HG03521 (cell line): Measurements from ENCODE around the gene LBX1.

ENCODE experiments used
- ATAC-seq: cut with Tn5 transposase; IDR thresholded peaks from one replicate; pipeline ENCODE4 v1.9.1; 2021; ENCODE audit warnings: mild to moderate bottlenecking, moderate library complexity; ENCODE audit not compliant: unreplicated experiment

LBX1 gene

DNA sequence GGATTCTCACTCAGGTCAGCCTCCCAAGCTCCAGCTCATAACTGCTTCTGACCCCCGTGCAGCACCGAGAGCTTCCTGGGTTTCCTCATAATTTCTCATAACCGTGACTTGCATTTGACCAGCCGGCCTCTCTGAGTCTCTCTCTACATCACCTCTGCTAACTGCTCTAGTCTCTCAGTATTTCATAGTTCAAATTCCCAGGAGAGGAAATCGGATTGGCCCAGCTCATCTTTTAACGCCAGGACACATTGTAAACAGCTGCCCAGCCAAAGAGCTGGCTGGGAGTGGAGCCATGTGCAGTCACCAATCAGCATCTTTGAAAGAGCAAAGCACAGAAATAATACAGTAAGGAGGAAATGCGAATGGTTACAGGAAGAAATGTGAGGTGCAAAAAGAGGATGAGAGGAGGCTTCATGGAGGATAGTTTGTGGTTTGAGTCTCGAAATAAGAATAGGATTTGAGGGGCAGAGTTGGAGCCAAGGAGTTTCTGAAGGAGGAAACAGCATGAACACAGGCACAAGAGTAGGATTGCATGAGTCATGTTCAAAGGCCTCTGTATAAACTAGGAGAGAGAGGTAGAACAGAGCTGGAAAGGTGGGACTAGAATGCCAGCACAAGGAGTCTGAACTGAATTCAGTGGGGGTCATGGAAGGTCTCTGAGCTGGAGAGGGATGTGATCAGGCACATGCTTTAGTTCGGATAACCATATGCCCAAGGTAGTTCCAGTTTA is 15.2 kb upstream of the LBX1 start:
- no peak for ATAC-seq

DNA sequence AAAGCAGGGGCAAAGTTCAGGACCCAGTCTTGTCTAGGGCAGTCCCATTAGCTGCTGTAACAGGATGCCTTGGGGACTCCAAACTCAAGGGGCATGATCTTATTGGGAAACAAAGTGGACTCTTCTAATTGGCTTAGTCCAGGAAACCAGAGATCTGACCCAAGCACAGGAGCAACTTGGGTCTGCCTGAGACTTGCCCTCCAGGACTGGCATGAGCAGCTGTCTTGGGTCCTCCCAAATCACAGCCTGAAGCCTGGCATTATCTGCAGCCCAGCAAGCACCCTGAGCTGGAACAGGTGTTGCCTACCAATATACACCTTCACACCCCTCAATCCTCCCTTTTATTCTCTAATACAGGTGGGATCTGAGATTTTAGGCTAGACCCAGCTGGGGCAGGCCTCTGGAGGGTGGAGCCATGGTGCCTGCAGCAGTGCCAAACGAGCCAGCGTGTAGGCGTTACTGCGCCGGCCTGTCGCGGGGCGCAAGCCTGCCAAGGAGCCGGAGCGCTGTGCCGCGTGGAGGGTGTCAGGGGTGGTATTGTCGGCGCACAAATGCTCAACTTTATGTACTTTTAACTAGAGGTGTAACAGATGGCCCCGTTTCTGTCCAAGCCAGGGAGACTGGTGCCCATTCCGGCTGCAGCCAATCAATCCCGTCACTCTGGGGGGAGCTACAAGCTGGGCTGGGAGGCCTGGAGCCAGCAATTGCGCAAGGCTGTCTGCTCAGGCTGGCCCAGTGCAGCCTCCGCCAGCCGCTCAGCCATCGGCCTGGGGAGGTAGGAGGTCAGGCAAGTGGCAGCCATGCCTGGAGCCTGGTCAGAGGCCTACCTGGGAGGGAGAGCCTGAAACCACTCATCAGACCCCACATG is 12.8 kb upstream of the LBX1 start:
- ATAC-seq = no peak

DNA sequence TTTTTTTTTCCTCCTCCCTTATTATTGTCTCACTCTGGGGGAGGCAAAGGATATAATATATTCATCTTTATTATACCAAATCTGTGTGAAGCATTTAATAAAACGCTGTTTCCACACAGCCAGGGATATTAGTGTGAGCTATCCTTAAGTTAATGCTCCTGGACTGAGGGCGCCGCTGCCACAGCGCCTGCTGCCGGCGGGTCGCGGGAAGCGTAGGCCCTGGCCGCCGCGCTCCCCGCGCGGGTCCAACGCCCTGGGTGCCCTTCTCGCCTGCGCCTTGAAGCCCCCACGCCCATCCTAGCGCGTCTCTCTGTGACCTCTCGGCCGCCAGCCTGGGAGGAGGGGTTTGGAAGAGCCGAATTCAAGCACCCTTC is 9.5 kb upstream of the LBX1 start:
- no peak for ATAC-seq

DNA sequence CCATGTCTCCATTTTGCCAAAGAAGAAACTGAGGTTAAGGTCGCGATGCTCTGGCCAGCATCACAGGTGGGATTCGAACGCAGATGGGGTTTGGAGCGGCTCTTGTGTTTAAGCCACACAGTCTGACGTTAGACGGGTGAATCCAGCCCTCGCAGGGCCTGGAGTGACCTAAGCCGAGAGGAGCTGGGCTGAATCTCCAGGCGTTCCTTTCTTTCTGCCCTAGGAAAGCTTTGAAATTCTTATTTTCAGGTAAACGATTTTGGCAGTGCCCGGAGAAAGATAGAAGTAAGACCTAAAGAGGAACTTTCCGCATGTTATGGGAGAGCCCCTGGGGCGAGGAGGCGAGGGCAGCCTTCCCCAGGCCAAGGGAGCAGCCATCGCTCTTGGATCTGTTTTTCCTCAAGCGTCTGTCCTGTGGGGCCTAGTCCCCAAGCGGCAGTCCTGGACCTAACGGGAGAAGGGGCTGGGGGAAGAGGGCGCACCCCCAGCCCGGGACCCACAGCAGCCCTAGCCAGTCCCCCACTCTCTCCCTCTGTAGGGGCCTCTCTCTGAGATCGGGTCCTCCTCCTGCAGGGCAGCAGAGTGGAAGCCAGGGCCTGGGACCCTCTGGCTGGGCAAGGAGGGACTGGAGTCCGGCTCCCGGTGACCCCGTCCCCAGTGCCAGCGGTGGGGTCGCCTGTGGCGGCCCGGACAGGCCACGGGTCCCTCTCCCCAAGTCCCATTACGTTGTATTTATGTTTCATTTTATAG is 8.9 kb upstream of the LBX1 start:
- ATAC-seq = no peak

DNA sequence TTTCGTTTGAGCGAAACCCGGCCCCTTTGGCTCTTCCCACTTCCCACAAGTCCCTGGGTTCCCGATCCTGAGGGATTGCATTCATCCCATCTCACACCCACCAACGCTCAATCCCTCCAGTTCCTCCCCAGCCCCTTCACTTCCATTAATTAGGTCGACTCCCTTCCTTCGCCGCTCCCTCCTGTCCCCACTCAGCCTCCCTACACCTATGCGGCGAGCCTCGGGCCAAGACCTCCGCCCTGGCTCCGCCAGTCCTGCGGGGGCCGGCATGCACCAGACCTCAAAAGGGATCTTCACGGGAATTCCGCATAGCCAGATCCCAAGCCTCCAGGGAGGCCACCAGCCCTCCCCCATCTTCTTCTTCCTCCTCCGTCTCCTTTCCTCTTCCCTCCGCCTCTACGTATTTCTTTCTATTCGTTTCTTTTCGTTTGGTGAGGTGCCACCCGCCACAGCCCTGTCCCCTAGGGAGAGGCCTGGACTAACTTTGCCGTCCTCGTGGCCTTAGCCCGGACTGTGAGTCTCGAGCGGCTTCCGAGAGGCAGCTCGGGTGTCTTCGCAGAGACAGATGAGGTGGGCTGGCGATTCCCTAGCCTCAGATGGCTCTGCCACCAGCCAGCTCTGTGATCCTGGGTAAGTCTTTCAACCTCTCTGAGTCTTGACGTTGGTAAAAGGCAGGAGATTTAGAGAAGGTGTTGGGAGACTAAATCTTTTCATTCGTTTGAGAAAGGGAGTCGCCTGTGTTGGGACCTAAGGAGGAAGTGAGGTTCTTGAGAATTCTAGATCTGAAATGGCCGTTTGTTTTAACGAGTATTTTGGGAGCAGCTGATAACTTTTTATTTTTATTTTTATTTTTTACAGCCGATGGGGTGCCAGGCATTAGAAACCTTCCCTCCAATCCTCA is 8.1 kb upstream of the LBX1 start:
- no peak for ATAC-seq

DNA sequence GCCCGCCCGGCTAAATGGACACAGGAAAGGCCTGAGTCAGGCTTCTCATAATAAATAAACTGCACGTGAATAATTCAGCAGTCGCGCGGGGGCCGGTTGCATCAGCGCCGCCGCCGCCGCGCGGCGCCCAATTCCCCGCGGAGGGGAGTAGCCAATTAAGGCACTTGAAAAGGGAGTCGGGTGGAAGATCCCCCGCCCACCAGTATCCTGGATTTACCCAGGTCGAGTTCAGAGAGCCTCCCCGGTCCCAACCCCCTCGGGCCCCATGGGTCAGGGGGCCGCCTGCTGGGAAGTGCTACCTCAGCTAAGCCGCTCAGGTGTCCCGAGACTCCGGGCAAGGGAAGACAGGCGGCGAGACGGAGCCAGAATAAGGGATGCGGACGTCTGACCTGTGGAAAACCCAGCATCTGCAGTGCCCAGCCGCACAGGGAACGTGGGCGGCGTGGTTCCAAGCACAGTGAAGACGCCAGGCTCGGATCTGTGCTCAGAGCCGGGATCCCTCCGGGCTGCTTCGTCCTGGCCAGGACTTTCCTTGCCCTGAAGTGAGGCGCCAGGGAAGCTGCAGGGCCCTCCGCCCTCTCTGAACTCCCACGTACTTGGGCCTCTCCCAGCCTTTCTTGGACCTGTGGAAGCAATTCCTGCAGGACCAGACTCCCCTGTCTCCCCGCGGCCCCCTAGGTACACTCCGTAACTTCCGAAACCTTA is 7.3 kb upstream of the LBX1 start:
- ATAC-seq = no peak

DNA sequence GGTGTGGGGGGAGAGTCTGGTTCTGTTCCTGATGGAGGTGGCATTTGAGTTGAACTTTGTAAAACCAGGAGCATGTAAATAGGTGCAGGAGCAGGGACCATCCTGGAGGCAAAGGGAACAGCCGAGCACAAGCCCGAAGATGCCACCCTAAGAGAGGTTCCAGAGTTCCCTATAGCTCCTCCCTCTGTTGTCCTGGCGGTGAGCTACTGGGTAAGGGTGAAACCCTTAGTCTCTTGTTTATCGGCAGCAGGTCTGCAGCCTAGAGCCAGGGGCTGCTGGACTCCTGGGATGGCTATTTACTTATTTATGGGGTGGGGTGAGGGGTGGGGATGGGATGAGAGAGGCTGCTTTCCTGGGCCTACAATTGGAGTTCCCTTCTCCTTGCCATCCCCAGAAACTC is 6.5 kb upstream of the LBX1 start:
- no peak for ATAC-seq

DNA sequence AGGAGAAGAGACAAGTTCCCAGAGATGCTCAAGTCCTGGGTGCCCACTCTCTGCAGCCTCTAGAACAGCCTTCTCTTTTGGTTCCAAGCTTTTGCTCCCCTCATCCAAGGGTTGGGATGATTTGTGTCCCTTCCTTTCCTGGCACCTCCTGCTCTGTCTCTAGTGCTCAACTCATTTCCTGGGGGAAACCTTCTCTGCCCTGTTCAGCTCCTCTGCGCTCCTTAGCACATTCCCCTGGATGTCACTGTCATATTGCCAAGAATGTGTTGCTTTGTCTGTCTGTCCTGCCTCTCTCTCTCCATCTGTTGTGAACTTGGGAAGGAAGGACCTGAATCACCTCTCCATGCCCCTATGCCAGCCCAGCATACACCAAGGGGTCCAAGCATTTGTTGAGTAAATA is 5.1 kb upstream of the LBX1 start:
- ATAC-seq = no peak

DNA sequence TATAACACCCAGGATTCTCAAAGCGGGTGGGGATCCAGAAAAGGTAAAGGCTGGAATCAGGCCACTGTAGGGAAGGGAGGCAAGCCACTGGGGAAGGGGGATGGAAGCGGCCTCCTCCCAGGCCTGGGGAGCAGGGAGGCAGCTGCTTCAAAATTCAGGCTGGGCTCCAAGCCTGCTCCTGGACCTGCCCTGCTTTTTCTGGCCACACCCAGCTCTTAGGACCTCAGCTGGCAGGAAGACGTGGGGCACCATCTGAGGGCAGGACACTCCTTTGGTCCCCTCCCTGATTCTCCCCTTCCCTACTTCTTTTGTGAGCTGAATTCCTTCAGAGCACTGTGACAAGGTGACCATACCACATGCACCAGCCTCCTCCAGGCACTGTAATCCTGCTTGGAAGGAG is 4.6 kb upstream of the LBX1 start:
- ATAC-seq = no peak

DNA sequence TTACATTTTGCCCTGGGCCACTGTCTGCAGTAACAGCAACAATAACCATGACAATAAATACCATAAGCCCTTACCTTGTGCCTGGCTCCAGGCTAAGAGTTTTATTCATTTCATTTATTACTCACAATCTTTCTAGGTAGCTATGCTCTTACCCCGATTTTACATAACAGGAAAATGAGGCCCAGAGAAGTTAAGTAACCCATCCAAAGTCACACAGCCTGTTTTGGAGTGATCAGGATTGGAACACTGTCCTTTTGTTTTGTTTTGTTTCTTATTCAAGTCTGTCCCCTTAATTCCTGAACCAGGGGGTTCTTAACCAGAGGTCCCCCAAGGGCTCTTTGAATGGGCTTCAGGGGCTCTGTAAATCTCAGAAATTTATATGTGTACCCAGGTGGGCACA is 4.2 kb upstream of the LBX1 start:
- no peak for ATAC-seq

DNA sequence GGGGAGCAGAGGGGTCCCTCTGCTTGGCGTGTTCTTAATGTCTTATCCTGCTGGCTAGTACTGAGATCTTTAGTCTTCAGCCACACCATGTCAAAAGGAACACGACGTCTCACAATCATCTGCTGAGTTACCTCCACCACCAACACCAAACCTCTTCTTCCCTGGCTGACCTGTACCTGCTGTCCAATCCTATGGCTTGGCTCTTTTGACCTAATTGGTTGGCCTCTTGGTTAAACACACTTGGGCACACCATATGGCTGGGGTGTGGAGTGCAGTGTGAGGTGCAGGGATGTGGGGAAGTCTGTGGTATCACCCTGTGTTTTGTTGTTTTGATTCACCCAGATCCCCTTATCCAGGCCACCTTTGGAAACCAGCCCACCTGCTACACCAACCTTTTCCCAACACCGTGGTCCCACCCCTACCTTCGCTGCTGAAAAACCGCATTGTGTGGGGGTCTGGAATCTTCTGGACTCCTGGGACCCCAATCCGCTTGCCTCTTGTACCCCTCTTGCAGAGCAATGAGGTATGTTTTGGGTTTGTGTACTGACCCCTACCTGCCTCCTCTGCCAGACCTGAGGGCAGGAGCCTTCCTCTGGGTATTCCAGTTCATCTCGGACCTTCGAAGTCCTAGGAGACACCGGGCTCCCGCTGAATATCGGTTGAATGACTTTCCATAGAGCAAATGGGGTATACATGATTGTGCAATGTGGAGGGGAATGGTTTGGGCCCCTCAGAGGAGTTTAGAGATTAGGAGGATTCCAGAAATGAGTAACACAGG is 2.8 kb upstream of the LBX1 start:
- no peak for ATAC-seq

DNA sequence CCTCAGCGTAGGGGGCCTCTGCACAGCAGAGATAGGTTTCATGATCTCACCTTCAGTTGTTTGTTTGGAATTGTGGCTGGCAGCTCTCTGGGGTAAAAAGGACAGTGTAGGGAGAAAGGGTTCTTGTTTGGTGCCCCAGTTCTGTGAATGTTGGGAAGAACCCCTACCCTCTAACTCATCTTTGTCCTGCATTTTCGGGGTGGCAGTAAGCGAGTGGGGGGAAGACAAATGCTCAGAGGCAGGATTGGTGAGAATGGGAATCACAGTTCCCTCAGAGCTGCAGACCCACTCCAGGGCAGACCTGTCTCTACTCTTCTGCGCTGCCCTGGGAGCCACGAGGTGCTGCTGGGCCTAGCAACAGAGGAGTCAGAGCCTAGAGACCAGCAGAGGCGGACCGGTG is 1.8 kb upstream of the LBX1 start:
- no peak for ATAC-seq

DNA sequence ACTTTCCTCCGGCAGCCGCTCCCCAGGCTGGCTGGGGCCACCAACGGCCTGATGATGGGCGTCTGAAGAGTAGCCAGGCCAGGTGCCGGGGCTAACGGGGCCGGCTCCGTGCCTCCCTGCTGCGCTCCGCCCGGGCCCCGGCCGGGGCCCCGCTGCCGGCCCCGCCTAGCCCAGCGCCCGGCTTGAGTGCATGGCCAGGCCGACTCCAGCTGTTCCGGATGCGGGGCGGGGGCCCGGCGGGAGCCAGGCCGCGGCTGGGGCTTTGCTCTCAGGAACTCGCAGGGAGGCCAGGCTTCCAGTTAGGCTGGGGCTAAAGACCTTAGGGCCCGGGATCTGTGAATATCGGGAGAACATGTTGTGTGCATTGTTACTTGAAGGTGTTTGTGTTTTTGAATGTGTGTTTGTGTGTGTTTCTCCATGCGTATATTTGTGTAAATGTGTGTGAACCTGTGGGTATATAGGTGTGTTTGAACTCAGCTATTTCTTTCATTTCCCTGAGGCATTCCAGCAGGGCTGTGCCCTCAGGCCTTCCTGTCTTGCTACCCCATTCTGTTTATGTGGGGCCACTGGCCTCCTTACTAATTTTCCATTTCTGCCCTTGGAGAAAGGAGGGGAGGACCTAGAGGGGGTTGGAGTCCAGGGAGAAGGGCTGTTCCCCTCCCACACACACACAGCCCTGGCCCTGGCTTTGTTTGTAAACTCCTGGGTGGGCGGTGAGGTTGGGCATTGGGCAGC is 1.1 kb upstream of the LBX1 start:
- no peak for ATAC-seq

DNA sequence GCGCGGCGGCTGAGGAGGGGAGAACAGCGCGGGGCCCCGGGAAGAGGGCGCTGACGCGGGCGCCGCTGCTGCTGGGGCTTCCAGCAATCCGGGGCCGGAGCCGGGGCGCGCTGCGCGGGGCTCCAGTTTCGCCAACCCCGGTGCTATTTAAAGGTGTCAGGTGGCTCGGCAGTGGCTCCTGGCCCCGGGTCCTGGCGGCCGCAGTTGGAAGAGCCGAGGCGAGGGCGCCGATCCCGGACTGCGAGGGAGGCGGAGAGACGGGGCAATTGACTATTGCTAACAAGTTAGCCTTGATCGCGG is 347 bp downstream of the LBX1 start:
- no peak for ATAC-seq

DNA sequence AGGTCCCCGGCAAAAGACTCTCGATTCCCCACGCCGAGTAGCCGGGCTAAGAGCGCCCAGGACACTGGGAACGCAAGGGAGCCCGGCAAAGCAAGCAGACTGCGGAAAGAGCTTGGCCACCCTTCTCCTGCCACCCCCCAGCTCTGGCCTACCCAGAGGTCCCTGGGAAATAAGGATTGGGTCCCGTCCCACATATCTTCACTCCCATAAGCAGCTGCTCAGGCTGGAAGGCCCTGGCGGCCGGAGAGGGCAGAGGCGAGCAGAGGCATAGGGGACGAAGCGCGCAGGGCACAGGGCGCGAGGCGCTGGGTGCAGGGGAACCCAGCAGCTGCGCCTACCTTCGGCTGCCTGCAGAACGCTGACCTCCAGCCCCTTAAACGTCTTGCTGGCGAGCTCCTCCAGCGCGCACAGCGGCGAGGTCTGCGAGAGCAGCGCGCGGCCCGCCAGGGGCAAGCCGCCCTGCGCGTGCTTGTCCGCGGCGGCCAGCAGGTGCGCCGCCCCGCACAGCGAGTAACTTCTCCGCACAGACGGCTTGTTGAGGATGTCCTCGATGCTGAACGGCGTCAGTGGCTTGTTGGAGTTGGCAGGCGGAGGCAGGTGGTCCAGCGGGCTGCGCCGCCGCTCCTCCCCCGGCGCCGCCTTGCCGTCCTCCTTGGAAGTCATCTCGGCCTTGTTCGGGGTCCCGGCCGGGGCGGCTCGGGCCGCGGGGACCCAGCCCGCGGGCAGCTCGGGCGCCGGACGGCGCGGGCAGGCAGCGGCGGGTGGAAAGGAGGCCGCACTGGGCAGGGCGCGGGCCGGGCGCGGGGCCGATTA is 904 bp downstream of the LBX1 start:
- ATAC-seq = no peak

DNA sequence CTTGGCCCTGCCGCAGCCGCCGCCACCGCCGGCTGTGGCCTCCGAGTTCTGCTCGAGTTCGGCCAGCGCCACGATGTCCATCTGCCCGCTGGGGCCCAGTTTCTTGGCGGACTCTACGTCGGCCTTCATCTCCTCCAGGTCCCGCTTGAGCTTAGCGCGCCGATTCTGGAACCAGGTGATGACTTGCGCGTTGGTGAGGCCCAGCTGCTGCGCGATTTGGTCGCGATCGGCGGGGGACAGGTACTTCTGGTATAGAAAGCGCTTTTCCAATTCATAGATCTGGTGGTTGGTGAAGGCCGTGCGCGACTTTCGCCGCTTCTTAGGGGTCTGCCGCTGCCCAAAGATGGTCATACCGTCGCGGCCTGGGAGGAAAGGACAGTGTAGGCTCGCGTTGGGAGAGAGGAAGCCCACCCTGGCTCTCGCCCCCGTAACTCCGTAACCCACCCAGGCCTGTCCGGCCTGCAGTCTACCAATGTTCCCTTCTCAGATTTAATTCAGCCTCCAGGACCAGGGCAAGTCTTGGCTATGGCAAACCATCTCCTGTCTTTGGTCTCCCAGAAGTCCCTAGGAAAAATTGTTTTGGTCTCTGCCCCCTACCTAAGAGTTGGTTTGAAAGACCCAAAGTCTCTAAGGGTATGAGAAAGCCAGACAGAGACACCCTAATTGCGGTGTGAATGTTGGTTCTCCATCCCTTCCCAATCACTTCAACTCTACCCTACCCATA is 1.7 kb downstream of the LBX1 start:
- ATAC-seq = no peak
